H1 (cell line): ENCODE results near the gene ECT2L. TPM values are rescaled to one million over a fixed set of nuclear protein-coding genes. Genes with fewer than 3 reads are reported as not detected.

Experiments used
- CTCF ChIA-PET: fragments of 300-600 bp; sonication (Branson Sonifier 250); formaldehyde crosslinking; loops from one replicate; lab custom pipeline; 2021; ENCODE audit not compliant: partially characterized antibody; lab: Charles Lee
- POLR2A ChIA-PET: fragments of 300-600 bp; sonication (Branson Sonifier 250); formaldehyde crosslinking; loops from one replicate; lab custom pipeline; 2021; ENCODE audit warnings: inconsistent platforms; ENCODE audit not compliant: partially characterized antibody; lab: Charles Lee
- DNase-seq, 2 experiments: peaks; one replicate each; pipeline versions ENCODE4 v3.0.0 to v3.0.0-alpha.2; 2010 to 2022; ENCODE audit warnings: low spot score in 2 of 2, low read depth in 1 of 2, mixed read lengths in 1 of 2
- FAIRE-seq: peaks from 2 replicates; lab custom pipeline; 2011; peaks lifted over from hg19 to GRCh38; lab: Jason Lieb, UNC
- H2AFZ ChIP-seq: 2 replicates; pipeline ENCODE4 v1.8.1; 2012; ENCODE audit warnings: low read length, inconsistent platforms
- H2AK5ac ChIP-seq: 2 replicates; pipeline ENCODE4 v1.6.1; 2013; ENCODE audit warnings: low read depth, low read length
- H2BK120ac ChIP-seq: replicated peaks from 2 replicates; pipeline ENCODE3; 2013; ENCODE audit warnings: low read depth, low read length, inconsistent platforms
- H2BK12ac ChIP-seq: 2 replicates; pipeline ENCODE4 v1.6.1; 2013; ENCODE audit warnings: low read depth, low read length
- H2BK15ac ChIP-seq: 2 replicates; pipeline ENCODE4 v1.6.1; 2013; ENCODE audit warnings: low read length
- H2BK20ac ChIP-seq: 2 replicates; pipeline ENCODE4 v1.6.1; 2013; ENCODE audit warnings: low read length
- H2BK5ac ChIP-seq: 2 replicates; pipeline ENCODE4 v1.6.1; 2013; ENCODE audit warnings: low read depth, low read length
- H3K14ac ChIP-seq: 2 replicates; pipeline ENCODE4 v1.6.1; 2013; ENCODE audit warnings: inconsistent platforms; ENCODE audit not compliant: insufficient read length
- H3K18ac ChIP-seq: 2 replicates; pipeline ENCODE4 v1.6.1; 2013; ENCODE audit warnings: low read length; ENCODE audit errors: extremely low read depth
- H3K23ac ChIP-seq: 2 replicates; pipeline ENCODE4 v1.6.1; 2013; ENCODE audit warnings: inconsistent platforms; ENCODE audit not compliant: insufficient read length
- H3K23me2 ChIP-seq: 2 replicates; pipeline ENCODE4 v1.6.1; 2013; ENCODE audit warnings: low read depth, low read length
- H3K27ac ChIP-seq: 2 replicates; pipeline ENCODE4 v1.6.1; 2011; ENCODE audit warnings: low read depth, low read length, inconsistent platforms
- H3K27me3 ChIP-seq, 4 experiments: replicated peaks in 1 of 4; 1 replicate in 1 of 4; 2 replicates in 3 of 4; pipeline versions ENCODE4 v1.6.1 to v1.8.1; 2011 to 2013; ENCODE audit warnings: low read length in 3 of 4, mild to moderate bottlenecking in 3 of 4, inconsistent platforms in 2 of 4, mixed read lengths in 2 of 4, moderate library complexity in 1 of 4; ENCODE audit not compliant: control insufficient read depth in 3 of 4, insufficient read depth in 3 of 4; ENCODE audit errors: extremely low read depth in 1 of 4
- H3K36me3 ChIP-seq, 4 experiments: 2 replicates each; pipeline versions ENCODE4 v1.6.1 to v1.8.1; 2011 to 2013; ENCODE audit warnings: mild to moderate bottlenecking in 4 of 4, low read length in 3 of 4, moderate library complexity in 2 of 4, control low read depth in 1 of 4, inconsistent platforms in 1 of 4; ENCODE audit not compliant: insufficient read depth in 4 of 4, control insufficient read depth in 2 of 4
- H3K4ac ChIP-seq: replicated peaks from 2 replicates; pipeline ENCODE3; 2013; ENCODE audit warnings: low read length, low read depth, mixed read lengths, inconsistent platforms; ENCODE audit not compliant: insufficient read length
- H3K4me1 ChIP-seq, 4 experiments: replicated peaks in 1 of 4; 1 replicate in 1 of 4; 2 replicates in 3 of 4; pipeline versions ENCODE4 v1.6.1 to v1.8.1; 2011 to 2013; ENCODE audit warnings: low read length in 3 of 4, inconsistent platforms in 2 of 4, mixed read lengths in 1 of 4; ENCODE audit not compliant: insufficient read depth in 4 of 4, control insufficient read depth in 3 of 4
- H3K4me2 ChIP-seq, 2 experiments: 2 replicates each; pipeline versions ENCODE4 v1.6.1 to v1.8.1; 2011 to 2013; ENCODE audit warnings: low read depth in 2 of 2, low read length in 2 of 2, control low read depth in 1 of 2, inconsistent platforms in 1 of 2, mild to moderate bottlenecking in 1 of 2; ENCODE audit not compliant: insufficient read depth in 1 of 2
- H3K4me3 ChIP-seq, 4 experiments: fragments of 200-600, 300-600 bp in 1 of 4; sonication (generic), shearing (Covaris generic), sonication (Bioruptor Twin) in 1 of 4; 2 replicates each; pipeline versions ENCODE4 v1.5.1 to v1.8.1; 2011 to 2016; ENCODE audit warnings: low read length in 4 of 4, low read depth in 3 of 4, control low read depth in 2 of 4, inconsistent platforms in 2 of 4, mild to moderate bottlenecking in 2 of 4, mixed read lengths in 1 of 4, moderate library complexity in 1 of 4; ENCODE audit not compliant: insufficient read depth in 2 of 4; ENCODE audit errors: extremely low read depth in 1 of 4
- H3K56ac ChIP-seq: replicated peaks from 2 replicates; pipeline ENCODE3; 2013; ENCODE audit warnings: low read depth, mild to moderate bottlenecking, mixed read lengths, low read length, inconsistent platforms; ENCODE audit not compliant: insufficient read length
- H3K79me1 ChIP-seq: 2 replicates; pipeline ENCODE4 v1.6.1; 2013; ENCODE audit warnings: low read depth, low read length, control low read depth
- H3K79me2 ChIP-seq, 2 experiments: 2 replicates each; pipeline versions ENCODE4 v1.6.1 to v1.8.1; 2012 to 2013; ENCODE audit warnings: low read length in 2 of 2, mild to moderate bottlenecking in 2 of 2, inconsistent platforms in 1 of 2; ENCODE audit not compliant: insufficient read depth in 2 of 2, control insufficient read depth in 1 of 2
- H3K9ac ChIP-seq, 4 experiments: replicated peaks in 1 of 4; 1 replicate in 1 of 4; 2 replicates in 3 of 4; pipeline versions ENCODE4 v1.6.1 to v1.8.1; 2011 to 2013; ENCODE audit warnings: low read depth in 3 of 4, low read length in 3 of 4, control low read depth in 2 of 4, mild to moderate bottlenecking in 2 of 4, moderate library complexity in 2 of 4, inconsistent platforms in 1 of 4; ENCODE audit errors: extremely low read depth in 1 of 4
- H3K9me3 ChIP-seq, 2 experiments: 2 replicates each; pipeline versions ENCODE4 v1.6.1 to v1.8.1; 2012 to 2013; ENCODE audit warnings: mild to moderate bottlenecking in 2 of 2, moderate library complexity in 2 of 2, control low read depth in 1 of 2, inconsistent platforms in 1 of 2, low read depth in 1 of 2, low read length in 1 of 2, mixed read lengths in 1 of 2; ENCODE audit not compliant: insufficient read depth in 2 of 2
- H4K20me1 ChIP-seq, 2 experiments: replicated peaks in 1 of 2; 2 replicates each; pipeline versions ENCODE3 to v1.8.1; 2011 to 2013; ENCODE audit warnings: inconsistent platforms in 2 of 2, low read length in 2 of 2, mild to moderate bottlenecking in 1 of 2; ENCODE audit not compliant: insufficient read depth in 2 of 2, control insufficient read depth in 1 of 2
- H4K5ac ChIP-seq: 2 replicates; pipeline ENCODE4 v1.6.1; 2013; ENCODE audit warnings: low read length, low read depth, mixed read lengths, inconsistent platforms; ENCODE audit not compliant: insufficient read length
- H4K8ac ChIP-seq: 2 replicates; pipeline ENCODE4 v1.8.0; 2013; ENCODE audit warnings: mild to moderate bottlenecking, moderate library complexity, low read length, inconsistent platforms; ENCODE audit not compliant: insufficient read depth; ENCODE audit errors: extremely low read depth
- H4K91ac ChIP-seq: replicated peaks from 2 replicates; pipeline ENCODE3; 2013; ENCODE audit warnings: low read length, mixed read lengths, inconsistent platforms; ENCODE audit not compliant: insufficient read length
- CREB1 ChIP-seq: IDR thresholded peaks from 2 replicates; pipeline ENCODE4 v1.6.1; 2012; ENCODE audit warnings: inconsistent platforms
- EZH2 ChIP-seq: fragments of 200-600 bp; sonication (generic); IDR thresholded peaks from 2 replicates; pipeline ENCODE4 v1.7.1; 2012; ENCODE audit warnings: low read depth, mild to moderate bottlenecking, moderate library complexity, low read length, inconsistent platforms; ENCODE audit not compliant: severe bottlenecking
- GTF2F1 ChIP-seq: IDR thresholded peaks from 2 replicates; pipeline ENCODE4 v1.6.1; 2012; ENCODE audit warnings: low read depth, low read length, improper control_type of control experiment, borderline replicate concordance
- TCF12 ChIP-seq: IDR thresholded peaks from 2 replicates; pipeline ENCODE4 v1.6.1; 2011; ENCODE audit warnings: low read depth, mild to moderate bottlenecking, low read length
- TEAD4 ChIP-seq: IDR thresholded peaks from 2 replicates; pipeline ENCODE4 v1.6.1; 2012; ENCODE audit warnings: low read depth, low read length, inconsistent platforms, mixed read lengths
- USF2 ChIP-seq: IDR thresholded peaks from 2 replicates; pipeline ENCODE4 v1.6.1; 2011; ENCODE audit warnings: low read length, improper control_type of control experiment
- WGBS, 2 experiments: shearing (Covaris generic) in 1 of 2; methylation state at CpG; one replicate each; pipeline versions ENCODE4 v1.1.6 to v1.1.7; 2013 to 2015; ENCODE audit warnings: low lambda C conversion rate in 2 of 2, mixed read lengths in 2 of 2, inconsistent platforms in 1 of 2, low coverage in 1 of 2, missing lambda C conversion rate in 1 of 2; ENCODE audit not compliant: insufficient replicate concordance in 2 of 2, insufficient coverage in 1 of 2, insufficient read length in 1 of 2; ENCODE audit errors: extremely low coverage in 1 of 2, missing lambda C conversion rate in 1 of 2; 5-methylcytosine and 5-hydroxymethylcytosine counted together
- polyA plus RNA-seq, 7 experiments: library from polyadenylated mRNA; depleted of rRNA in 3 of 7; stranded (reverse) in 5 of 7; unstranded in 2 of 7; fragments of >200 nt in 5 of 7; fragments of 200-250 nt in 2 of 7; gene quantifications; 1 replicate in 5 of 7; 2 replicates in 1 of 7; 4 replicates in 1 of 7; pipeline versions ENCODE4 v1.2.1 to v1.2.3, GENCODE V29; 2011 to 2013; ENCODE audit warnings: missing spikeins in 2 of 7, mixed read lengths in 2 of 7
- total RNA-seq: library from RNA; stranded (reverse); fragmentation: NEBNext Ultra II Directional; extraction: Animal tissue kit (Norgen Biotek cat#: 25700); gene quantifications from 2 replicates; pipeline ENCODE4 v1.2.1, GENCODE V29; 2021
- TF ChIP-seq, protein P1 (sequence below), 3 experiments: IDR thresholded peaks; 1 replicate in 2 of 3; 2 replicates in 1 of 3; pipeline versions ENCODE4 v1.5.1 to v1.6.1; 2011; ENCODE audit warnings: low read length in 3 of 3, mild to moderate bottlenecking in 3 of 3, inconsistent platforms in 2 of 3, low read depth in 1 of 3, moderate library complexity in 1 of 3; ENCODE audit not compliant: insufficient read depth in 1 of 3; ENCODE audit errors: control extremely low read depth in 1 of 3

Gene ECT2L
- total and polyA plus RNA-seq, 2 of the 8 experiments (the other 6 are each of a cell fraction or from before 2014, with no cell fraction given), result not detected

GRCh38 chr6:138806889-138807288, 11.0 kb downstream of the ECT2L start:
- Histone ChIP-seq H2AFZ (no peak overlapping the region), H3K4me2 (no peak overlapping the region), H3K9ac (no peak overlapping the region), H3K79me2 (no peaks in the 10 kb centered on the region), H3K23me2 (no peaks in the 10 kb centered on the region; the same call in 1 of the 2 replicates), H3K18ac (no peak overlapping the region), H3K27me3 (peaks cover 0 to 1% (median 0%) of the 10 kb centered on the region in 4 experiments; a peak in 1 of 7 replicates), H4K20me1 (no peaks in the 10 kb centered on the region)
- TF ChIP-seq USF2, result no peak
- TF ChIP-seq CREB1, result no peak
- TF ChIP-seq EZH2, result no peak
- TF ChIP-seq GTF2F1, result no peak
- no peak for TF ChIP-seq TEAD4
- TF ChIP-seq TCF12, result no peak
- TF ChIP-seq, protein P1, sequence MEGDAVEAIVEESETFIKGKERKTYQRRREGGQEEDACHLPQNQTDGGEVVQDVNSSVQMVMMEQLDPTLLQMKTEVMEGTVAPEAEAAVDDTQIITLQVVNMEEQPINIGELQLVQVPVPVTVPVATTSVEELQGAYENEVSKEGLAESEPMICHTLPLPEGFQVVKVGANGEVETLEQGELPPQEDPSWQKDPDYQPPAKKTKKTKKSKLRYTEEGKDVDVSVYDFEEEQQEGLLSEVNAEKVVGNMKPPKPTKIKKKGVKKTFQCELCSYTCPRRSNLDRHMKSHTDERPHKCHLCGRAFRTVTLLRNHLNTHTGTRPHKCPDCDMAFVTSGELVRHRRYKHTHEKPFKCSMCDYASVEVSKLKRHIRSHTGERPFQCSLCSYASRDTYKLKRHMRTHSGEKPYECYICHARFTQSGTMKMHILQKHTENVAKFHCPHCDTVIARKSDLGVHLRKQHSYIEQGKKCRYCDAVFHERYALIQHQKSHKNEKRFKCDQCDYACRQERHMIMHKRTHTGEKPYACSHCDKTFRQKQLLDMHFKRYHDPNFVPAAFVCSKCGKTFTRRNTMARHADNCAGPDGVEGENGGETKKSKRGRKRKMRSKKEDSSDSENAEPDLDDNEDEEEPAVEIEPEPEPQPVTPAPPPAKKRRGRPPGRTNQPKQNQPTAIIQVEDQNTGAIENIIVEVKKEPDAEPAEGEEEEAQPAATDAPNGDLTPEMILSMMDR (IDR thresholded peaks at IDR 0.05; ENCODE audit: control extremely low read depth in 1 of 3, insufficient read depth in 1 of 3, low read depth in 1 of 3, low read length in 3 of 3), result no peak
- TF ChIP-seq, all 59 proteins: peak for 0
- Histone ChIP-seq H3K4me1 (no peaks in the 10 kb centered on the region), H3K79me1 (no peaks in the 10 kb centered on the region), H2AK5ac (no peak overlapping the region), H4K5ac (no peak overlapping the region), H4K8ac (no peak overlapping the region), H2BK5ac (no peak overlapping the region), H3K56ac (no peak overlapping the region), H2BK12ac (no peak overlapping the region), H3K36me3 (no peaks in the 10 kb centered on the region), H3K4ac (no peak overlapping the region), H3K23ac (no peak overlapping the region), H3K27ac (no peak overlapping the region), H3K14ac (no peak overlapping the region), H4K91ac (no peak overlapping the region), H2BK20ac (no peak overlapping the region), H2BK15ac (no peak overlapping the region), H2BK120ac (no peak overlapping the region), H3K9me3 (no peaks in the 10 kb centered on the region), H3K4me3 (no peak overlapping the region)
- DNase-seq (no peak), FAIRE-seq (no peak)
- POLR2A ChIA-PET, result interaction anchor here (1.0 kb wide), 1 partner anchor 9 kb away, joined by 3 read pairs; no protein-coding TSS in a partner anchor
- 85% methylated on average over 1 of the region's 1 CpG; no CpG with 5 or more reads in 1 of the 2 experiments for WGBS, 2 experiments
- CTCF ChIA-PET, result interaction anchor here (0.8 to 1.4 kb wide), 4 partner anchors 9 to 698 kb away, joined by 3 to 5 read pairs (median 4); no protein-coding TSS in a partner anchor
